Activated CD8-positive, alpha-beta memory T cell treated with anti-CD3 and anti-CD28 coated beads, Interleukin-2, amount 10 ng/mL, durations not matched to agents 7 days and 5 days (primary cell): ENCODE measurements around the gene RMND1. TPM values are rescaled to one million over a fixed set of nuclear protein-coding genes. Genes with fewer than 3 reads are reported as not detected.
"Not testable (repeated sequence)": the region's sequence is repeated elsewhere in the genome, so short reads cannot be mapped to it uniquely, and the experiment has no call there.

Experiments
- ATAC-seq: fragments of 150-1000 bp; cut with Tn5 transposase; one replicate; pipeline ENCODE4 v1.10.0; 2021; ENCODE audit warnings: moderate library complexity
- CTCF ChIA-PET: fragments of 350-600 bp; sonication (Branson Sonifier 250); formaldehyde crosslinking; loops from one replicate; lab custom pipeline; 2021; ENCODE audit warnings: antibody characterized with exemption; lab: Charles Lee
- DNase-seq: peaks from one replicate; pipeline ENCODE4 v3.0.0-alpha.2; 2020
- H3K27ac Mint-ChIP-seq: one replicate; pipeline ENCODE4 v1.8.0; 2021; ENCODE audit warnings: mild to moderate bottlenecking, mixed read lengths
- H3K27me3 Mint-ChIP-seq: one replicate; pipeline ENCODE4 v1.8.0; 2021; ENCODE audit warnings: mixed read lengths
- H3K36me3 Mint-ChIP-seq: one replicate; pipeline ENCODE4 v1.8.0; 2021; ENCODE audit warnings: mild to moderate bottlenecking, mixed read lengths
- H3K4me1 Mint-ChIP-seq: one replicate; pipeline ENCODE4 v1.8.0; 2021; ENCODE audit warnings: mixed read lengths
- H3K4me3 Mint-ChIP-seq: one replicate; pipeline ENCODE4 v1.8.0; 2021; ENCODE audit warnings: mild to moderate bottlenecking, moderate library complexity, mixed read lengths
- H3K9me3 Mint-ChIP-seq: one replicate; pipeline ENCODE4 v1.8.0; 2022; ENCODE audit warnings: low read depth, mixed read lengths
- total RNA-seq, 2 experiments: library from RNA; stranded (reverse); gene quantifications; one replicate each; pipeline ENCODE4 v1.2.3, GENCODE V29; 2021

Gene RMND1
- total RNA-seq, 2 experiments from 2014 or later, result 19.9 to 21.8 TPM

DNA sequence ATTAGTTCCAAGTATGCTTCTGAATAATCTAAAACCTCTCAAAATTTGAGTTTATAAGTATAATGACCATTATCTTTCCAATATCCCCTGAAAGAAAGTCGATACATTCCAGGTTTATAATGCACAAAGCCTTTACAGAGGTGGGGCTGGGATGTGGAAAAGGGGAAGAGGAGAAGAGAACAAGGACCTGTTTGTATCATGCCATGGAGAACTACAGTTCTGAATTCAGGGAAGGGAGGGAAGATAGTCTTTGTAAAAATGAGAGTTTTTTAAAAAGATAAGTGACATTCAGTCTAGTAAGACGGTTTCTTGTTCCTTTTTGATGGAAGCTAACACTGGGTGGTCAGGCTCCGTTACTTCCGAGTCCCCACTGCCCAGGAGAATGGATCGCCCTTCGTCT is 86.7 kb downstream of the RMND1 start:
- Mint-ChIP-seq H3K27ac (no peak overlapping the region), H3K9me3 (no peaks in the 10 kb centered on the region), H3K27me3 (no peaks in the 10 kb centered on the region), H3K4me3 (no peak overlapping the region), H3K36me3 (peaks cover 49% of the 10 kb centered on the region), H3K4me1 (peaks cover 2% of the 10 kb centered on the region)
- DNase-seq (no peak), ATAC-seq (no peak)
- CTCF ChIA-PET, result no interaction called here

DNA sequence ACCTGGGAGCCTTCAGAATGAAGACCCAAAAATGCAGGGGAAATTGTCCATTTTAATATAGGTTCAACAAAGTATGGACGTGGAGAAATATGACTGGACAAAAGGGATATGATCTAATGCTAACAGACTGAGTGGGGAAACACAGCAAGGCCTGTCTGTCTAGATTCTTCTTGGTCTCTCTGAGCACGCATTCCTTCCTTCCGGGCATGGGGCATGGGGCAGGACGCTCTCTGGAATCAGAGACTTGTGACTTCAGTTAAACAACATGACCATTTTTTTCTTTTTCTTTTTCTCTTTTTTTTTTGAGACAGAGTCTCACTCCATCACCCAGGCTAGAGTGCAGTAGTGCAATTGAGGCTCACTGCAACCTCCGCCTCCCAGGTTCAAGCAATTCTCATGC is 92.4 kb downstream of the RMND1 start:
- no peak for DNase-seq
- no peak for ATAC-seq
- CTCF ChIA-PET, result no interaction called here
- H3K36me3 Mint-ChIP-seq, result peaks cover 24% of the 10 kb centered on the region
- H3K9me3 Mint-ChIP-seq, result no peaks in the 10 kb centered on the region
- peaks cover 9% of the 10 kb centered on the region for H3K4me1 Mint-ChIP-seq
- no peak overlapping the region for H3K4me3 Mint-ChIP-seq
- no peaks in the 10 kb centered on the region for H3K27me3 Mint-ChIP-seq
- H3K27ac Mint-ChIP-seq, result no peak overlapping the region

DNA sequence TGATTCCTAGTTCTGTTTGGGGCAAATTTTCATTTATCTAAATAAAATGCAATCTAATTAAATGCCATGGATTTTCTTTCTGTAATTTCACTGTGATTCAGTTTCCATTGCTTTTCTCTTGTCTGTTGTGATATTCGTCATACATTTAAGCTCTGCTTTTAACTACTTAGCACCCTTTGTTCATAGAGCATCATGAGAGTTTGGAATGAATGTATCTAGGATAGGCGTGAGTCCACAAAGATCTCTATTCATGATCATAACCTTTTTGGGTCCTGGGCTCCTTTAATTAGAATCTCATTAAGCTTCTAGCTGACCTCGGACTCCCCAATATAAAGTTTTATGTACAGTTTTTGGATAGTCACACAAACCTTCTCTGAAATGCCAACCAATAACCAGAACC is 93.5 kb downstream of the RMND1 start:
- Mint-ChIP-seq H3K27me3 (no peaks in the 10 kb centered on the region), H3K36me3 (peaks cover 18% of the 10 kb centered on the region), H3K4me1 (peaks cover 9% of the 10 kb centered on the region), H3K4me3 (no peak overlapping the region), H3K9me3 (no peaks in the 10 kb centered on the region), H3K27ac (no peak overlapping the region)
- CTCF ChIA-PET, result interaction anchor here (0.6 to 1.2 kb wide), 4 partner anchors 24 to 481 kb away, joined by 3 read pairs; no protein-coding TSS in a partner anchor
- DNase-seq (no peak), ATAC-seq (no peak)

DNA sequence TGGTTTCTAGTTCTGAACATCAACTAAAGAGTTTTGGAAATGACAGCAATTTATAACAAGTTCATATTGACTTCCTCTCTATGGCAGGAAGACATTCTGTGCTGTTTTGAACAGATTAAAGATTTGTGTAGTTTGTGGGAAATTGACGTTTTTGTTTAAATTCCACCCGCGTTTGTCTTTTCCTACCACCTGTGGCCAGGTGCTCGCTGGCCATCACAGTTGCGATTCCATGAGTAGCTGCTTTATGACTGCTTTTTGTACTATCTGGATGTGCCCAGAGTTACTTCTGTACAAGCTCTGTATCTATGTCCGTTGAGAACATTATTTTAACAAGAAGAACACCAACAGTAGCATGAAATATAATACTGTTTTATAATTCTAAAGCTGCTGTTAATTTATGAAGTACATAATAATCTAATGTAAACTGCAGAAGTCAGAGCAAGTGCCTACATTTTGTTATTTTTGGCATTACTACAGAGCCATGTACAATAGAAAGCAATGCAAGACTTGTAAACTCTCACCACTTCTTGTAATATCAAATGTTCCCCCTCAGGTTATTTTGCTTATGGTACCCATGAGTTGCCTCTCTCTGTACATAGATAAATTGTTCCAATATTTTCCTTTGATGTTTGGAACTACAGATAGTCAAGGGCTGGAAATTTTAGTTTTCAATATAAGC is 94.0 kb downstream of the RMND1 start:
- DNase-seq, result no peak
- CTCF ChIA-PET, result interaction anchor here (0.6 to 1.6 kb wide), 8 partner anchors 23 to 466 kb away, joined by 3 to 5 read pairs (median 3); no protein-coding TSS in a partner anchor
- Mint-ChIP-seq H3K4me1 (peaks cover 9% of the 10 kb centered on the region), H3K9me3 (no peaks in the 10 kb centered on the region), H3K27ac (no peak overlapping the region), H3K27me3 (no peaks in the 10 kb centered on the region), H3K36me3 (peaks cover 17% of the 10 kb centered on the region), H3K4me3 (no peak overlapping the region)
- no peak for ATAC-seq

DNA sequence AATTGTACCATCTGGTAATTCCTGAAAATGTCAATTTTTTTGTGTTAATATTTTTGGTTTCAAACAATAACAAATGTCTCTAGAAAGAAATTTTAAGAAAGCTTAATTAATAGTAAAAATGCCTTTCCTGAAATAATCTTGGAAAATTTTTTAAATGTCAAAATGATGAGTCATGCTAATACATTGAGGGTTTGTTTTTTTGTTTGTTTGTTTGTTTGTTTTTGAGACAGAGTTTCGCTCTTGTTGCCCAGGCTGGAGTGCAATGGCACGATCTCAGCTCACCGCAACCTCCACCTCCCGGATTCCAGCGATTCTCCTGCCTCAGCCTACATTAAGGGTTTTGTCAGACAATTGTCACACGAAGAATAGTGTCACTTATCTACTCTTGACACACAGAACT is 94.9 kb downstream of the RMND1 start:
- H3K4me1 Mint-ChIP-seq, DNase-seq, H3K27ac Mint-ChIP-seq, H3K4me3 Mint-ChIP-seq, H3K9me3 Mint-ChIP-seq, H3K27me3 Mint-ChIP-seq, ATAC-seq: not testable (repeated sequence)
- peaks cover 12% of the 10 kb centered on the region for H3K36me3 Mint-ChIP-seq
- CTCF ChIA-PET, result interaction anchor here (0.6 to 1.6 kb wide), 6 partner anchors 17 to 464 kb away, joined by 3 to 5 read pairs (median 3); no protein-coding TSS in a partner anchor

Other genes with a start within 250 kb of the RMND1 start
- gene AKAP12, start 212.2 kb downstream of the RMND1 start, total RNA-seq, result under 1 TPM; 0.75 to 0.85 TPM
- 10 to 100 TPM; 25.9 to 33.1 TPM for gene ZBTB2, start 60.6 kb downstream of the RMND1 start, total RNA-seq
- gene CCDC170, start 41.9 kb upstream of the RMND1 start, total RNA-seq, result not detected